A673 (cell line): ENCODE data around the gene FOXO3.

Experiments used
- CTCF ChIP-seq: fragments of 300-800, 200-600 bp; sonication (generic); conservative IDR thresholded peaks from 2 replicates; pipeline ENCODE4 v1.5.1; 2017; ENCODE audit warnings: low read depth, mild to moderate bottlenecking, antibody characterized with exemption, low read length, moderate library complexity, mixed read lengths
- EZH2 ChIP-seq: fragments of 200-600 bp; sonication (generic); IDR thresholded peaks from 2 replicates; pipeline ENCODE4 v1.6.1; 2017; ENCODE audit warnings: borderline replicate concordance, low read depth, mild to moderate bottlenecking, mixed read lengths, antibody characterized with exemption, low read length; ENCODE audit not compliant: poor library complexity, severe bottlenecking

DNA sequence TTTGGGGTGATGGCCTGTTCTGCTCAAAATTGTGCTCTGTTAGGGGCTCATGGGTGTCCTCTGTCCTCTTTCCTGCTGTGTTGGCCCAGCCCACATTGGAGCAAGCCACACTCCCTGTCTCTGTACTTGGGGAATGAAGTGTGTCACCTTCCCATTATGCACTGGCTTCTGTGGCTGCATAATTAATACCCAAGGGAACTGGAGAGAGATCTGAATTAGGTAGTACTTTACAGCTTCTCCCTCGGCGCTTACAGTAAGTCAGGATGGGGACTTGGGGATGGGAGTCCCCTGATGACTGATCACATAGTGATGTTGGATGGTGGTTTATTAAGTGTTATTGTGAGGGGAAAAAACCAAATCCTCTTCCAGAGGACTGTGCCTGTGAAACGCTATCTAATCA lies 116.6 kb downstream of the FOXO3 start:
- TF ChIP-seq CTCF (no peak), EZH2 (no peak)
